ENCODE data around the gene DTD2. TPM values are rescaled to one million over a fixed set of nuclear protein-coding genes. Genes with fewer than 3 reads are reported as not detected.

The DTD2 gene
- total and polyA plus RNA-seq, 2 of the 4 experiments (the other 2 are of a cell fraction): 16.9 to 24.9 TPM

GRCh38 chr14:31440280-31440679 is 17.0 kb downstream of the DTD2 start:
- Histone ChIP-seq H2BK5ac (ENCODE audit: low read depth, low read length, poor library complexity, severe bottlenecking) (no peak overlapping the region), H3K56ac (ENCODE audit: extremely low read depth, insufficient read depth, low read length) (no peak overlapping the region), H4K91ac (ENCODE audit: insufficient read depth, low read depth, low read length) (no peak overlapping the region), H3K9me3 (ENCODE audit: control insufficient read depth, insufficient read depth, low read length) (no peaks in the 10 kb centered on the region), H2BK20ac (ENCODE audit: low read depth, low read length) (no peak overlapping the region), H3K79me1 (ENCODE audit: low read depth in 1 of 2, low read length in 2 of 2) (peaks cover 0 to 3% of the 10 kb centered on the region in 2 experiments; a peak in 1 of 4 replicates), H2BK120ac (ENCODE audit: low read depth, low read length) (no peak overlapping the region), H3K4me3 (ENCODE audit: insufficient read depth, low read depth, low read length) (no peak overlapping the region), H4K5ac (ENCODE audit: low read depth, low read length) (no peak overlapping the region), H3K4me2 (ENCODE audit: low read depth, low read length) (no peak overlapping the region), H3K23ac (ENCODE audit: low read depth, low read length) (no peak overlapping the region), H4K20me1 (ENCODE audit: insufficient read depth, low read length) (no peaks in the 10 kb centered on the region), H2AK5ac (ENCODE audit: low read depth, low read length) (no peak overlapping the region), H3K4me1 (ENCODE audit: control insufficient read depth, insufficient read depth, low read length) (peaks cover 2% of the 10 kb centered on the region; the same call in 1 of the 2 replicates), H2AK9ac (replicated peaks; ENCODE audit: low read depth, low read length, poor library complexity) (no peak overlapping the region), H3K14ac (replicated peaks; ENCODE audit: low read depth, low read length) (no peak overlapping the region), H2AFZ (replicated peaks; ENCODE audit: low read length, poor library complexity) (no peak overlapping the region), H3K9me1 (ENCODE audit: insufficient read depth, low read length) (no peaks in the 10 kb centered on the region; the same call in 1 of the 2 replicates), H3K4ac (ENCODE audit: low read depth, low read length) (no peak overlapping the region), H3K9ac (ENCODE audit: low read depth, low read length) (no peak overlapping the region), H4K8ac (ENCODE audit: low read depth in 2 of 2, low read length in 2 of 2) (no peak overlapping the region), H3K27ac (ENCODE audit: insufficient read depth, low read length) (no peak overlapping the region), H3K27me3 (ENCODE audit: control insufficient read depth, insufficient read depth, low read length) (no peaks in the 10 kb centered on the region), H2BK15ac (ENCODE audit: low read depth, low read length) (no peak overlapping the region), H3K36me3 (ENCODE audit: control insufficient read depth, insufficient read depth, low read length) (no peaks in the 10 kb centered on the region), H3K18ac (ENCODE audit: low read depth, low read length) (no peak overlapping the region)
- ATAC-seq (ENCODE audit: low read depth): no peak
- DNase-seq: no peak
- ChIA-PET CTCF (interaction anchor here (1.2 kb wide), 1 partner anchor 9 kb away, joined by 3 read pairs; no protein-coding TSS in a partner anchor), POLR2A (ENCODE audit: unreplicated experiment) (no interaction called here)
- intact Hi-C loops (cut with micrococcal nuclease) (no loop called here), in situ Hi-C loops (cut with MboI; ENCODE audit: low sequenced_read_pairs) (no loop called here), dilution Hi-C loops (cut with HindIII; ENCODE audit: low sequenced_read_pairs, unreplicated experiment) (no loop called here)
- no TSS peak for BruUV-seq (replicated peaks)
- TF ChIP-seq POLR2A (IDR thresholded peaks at IDR 0.05; ENCODE audit: low read depth, low read length): no peak
- TF ChIP-seq RCOR1 (IDR thresholded peaks at IDR 0.05; ENCODE audit: insufficient replicate concordance, low read length): no peak
- no peak for TF ChIP-seq BHLHE40 (IDR thresholded peaks at IDR 0.05; ENCODE audit: low read depth, low read length)
- no peak for TF ChIP-seq CHD1 (IDR thresholded peaks at IDR 0.05; ENCODE audit: low read depth, low read length)
- no peak for TF ChIP-seq ELK1 (IDR thresholded peaks at IDR 0.05; ENCODE audit: borderline replicate concordance, low read depth, low read length)
- no peak for TF ChIP-seq MAFK (IDR thresholded peaks at IDR 0.05; ENCODE audit: low read depth, low read length)
- no peak for TF ChIP-seq MXI1 (IDR thresholded peaks at IDR 0.05; ENCODE audit: borderline replicate concordance, low read depth, low read length)
- TF ChIP-seq SMC3 (IDR thresholded peaks at IDR 0.05; ENCODE audit: low read depth, low read length): no peak
- TF ChIP-seq RAD21 (IDR thresholded peaks at IDR 0.05; ENCODE audit: low read length): no peak
- TF ChIP-seq CTCF (conservative IDR thresholded peaks at IDR 0.05; ENCODE audit: low read depth, low read length): no peak
- TF ChIP-seq FOS (IDR thresholded peaks at IDR 0.05; ENCODE audit: low read depth, low read length): no peak
